OCI-LY3 (cell line): ENCODE data around the gene EPG5.

Experiments used
- H2AFZ ChIP-seq: fragments of 200-600, 300-600 bp; shearing (Covaris generic); 2 replicates; pipeline ENCODE4 v1.6.0; 2014; ENCODE audit warnings: antibody characterized with exemption, low read depth, low read length
- H3K27ac ChIP-seq: fragments of 200-600, 300-600 bp; sonication (generic); 2 replicates; pipeline ENCODE4 v1.5.1; 2014; ENCODE audit warnings: mild to moderate bottlenecking, low read length, moderate library complexity, mixed read lengths
- H3K27me3 ChIP-seq: fragments of 200-600, 300-600 bp; sonication (generic); 2 replicates; pipeline ENCODE4 v1.6.1; 2014; ENCODE audit warnings: low read depth, low read length, mixed read lengths
- H3K36me3 ChIP-seq: fragments of 200-600, 300-600 bp; sonication (generic); replicated peaks from 2 replicates; pipeline ENCODE3; 2014; ENCODE audit warnings: low read depth, low read length, mixed read lengths
- H3K4me1 ChIP-seq: fragments of 300-600, 200-600 bp; sonication (generic); 2 replicates; pipeline ENCODE4 v1.6.1; 2014; ENCODE audit warnings: low read length, mixed read lengths
- H3K4me2 ChIP-seq: fragments of 200-600, 300-600 bp; sonication (generic); 2 replicates; pipeline ENCODE4 v1.6.1; 2014; ENCODE audit warnings: low read length, mixed read lengths
- H3K4me3 ChIP-seq: fragments of 300-600, 200-600 bp; sonication (generic); 2 replicates; pipeline ENCODE4 v1.5.1; 2014; ENCODE audit warnings: antibody characterized with exemption, mild to moderate bottlenecking, low read length, moderate library complexity
- H3K79me2 ChIP-seq: fragments of 300-600, 200-600 bp; shearing (Covaris generic); 2 replicates; pipeline ENCODE4 v1.6.1; 2014; ENCODE audit warnings: mild to moderate bottlenecking, low read length, mixed read lengths
- H3K9ac ChIP-seq: fragments of 300-600, 200-600 bp; shearing (Covaris generic); 2 replicates; pipeline ENCODE4 v1.6.0; 2014; ENCODE audit warnings: mild to moderate bottlenecking, low read length, moderate library complexity
- H3K9me3 ChIP-seq: fragments of 200-600, 300-600 bp; shearing (Covaris generic); 2 replicates; pipeline ENCODE4 v1.6.1; 2014; ENCODE audit warnings: low read length, mixed read lengths; ENCODE audit not compliant: insufficient read depth
- H4K20me1 ChIP-seq: fragments of 200-600, 300-600 bp; sonication (generic); 2 replicates; pipeline ENCODE4 v1.6.1; 2016; ENCODE audit warnings: low read length, mixed read lengths; ENCODE audit not compliant: insufficient read depth
- EZH2phosphoT487 ChIP-seq: fragments of 200-600 bp; shearing (Covaris generic); IDR thresholded peaks from 2 replicates; pipeline ENCODE4 v1.6.1; 2018; ENCODE audit warnings: antibody characterized with exemption, mixed run types, low read depth
- TF ChIP-seq, protein P1 (sequence below): fragments of 200-600, 300-600 bp; sonication (generic); IDR thresholded peaks from 2 replicates; pipeline ENCODE4 v1.5.1; 2014; ENCODE audit warnings: antibody characterized with exemption, low read length, low read depth

Gene EPG5

GRCh38 chr18:45940724-45941123 lies 26.4 kb downstream of the EPG5 start:
- Histone ChIP-seq H3K4me2 (no peak overlapping the region), H3K27ac (no peak overlapping the region), H3K36me3 (peaks cover 52% of the 10 kb centered on the region), H3K79me2 (no peaks in the 10 kb centered on the region), H3K27me3 (no peaks in the 10 kb centered on the region), H3K9ac (no peak overlapping the region), H2AFZ (no peak overlapping the region), H3K9me3 (no peaks in the 10 kb centered on the region), H3K4me3 (no peak overlapping the region), H4K20me1 (no peaks in the 10 kb centered on the region), H3K4me1 (no peaks in the 10 kb centered on the region)
- TF ChIP-seq, protein P1, sequence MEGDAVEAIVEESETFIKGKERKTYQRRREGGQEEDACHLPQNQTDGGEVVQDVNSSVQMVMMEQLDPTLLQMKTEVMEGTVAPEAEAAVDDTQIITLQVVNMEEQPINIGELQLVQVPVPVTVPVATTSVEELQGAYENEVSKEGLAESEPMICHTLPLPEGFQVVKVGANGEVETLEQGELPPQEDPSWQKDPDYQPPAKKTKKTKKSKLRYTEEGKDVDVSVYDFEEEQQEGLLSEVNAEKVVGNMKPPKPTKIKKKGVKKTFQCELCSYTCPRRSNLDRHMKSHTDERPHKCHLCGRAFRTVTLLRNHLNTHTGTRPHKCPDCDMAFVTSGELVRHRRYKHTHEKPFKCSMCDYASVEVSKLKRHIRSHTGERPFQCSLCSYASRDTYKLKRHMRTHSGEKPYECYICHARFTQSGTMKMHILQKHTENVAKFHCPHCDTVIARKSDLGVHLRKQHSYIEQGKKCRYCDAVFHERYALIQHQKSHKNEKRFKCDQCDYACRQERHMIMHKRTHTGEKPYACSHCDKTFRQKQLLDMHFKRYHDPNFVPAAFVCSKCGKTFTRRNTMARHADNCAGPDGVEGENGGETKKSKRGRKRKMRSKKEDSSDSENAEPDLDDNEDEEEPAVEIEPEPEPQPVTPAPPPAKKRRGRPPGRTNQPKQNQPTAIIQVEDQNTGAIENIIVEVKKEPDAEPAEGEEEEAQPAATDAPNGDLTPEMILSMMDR: no peak
- TF ChIP-seq EZH2phosphoT487: no peak

- H3K79me2 ChIP-seq: no peaks in the 10 kb centered on the region
- no peaks in the 10 kb centered on the region for H3K4me1 ChIP-seq
- no peak for TF ChIP-seq EZH2phosphoT487
- TF ChIP-seq, protein P1: no peak
- no peak overlapping the region for H3K27ac ChIP-seq
- peaks cover 41% of the 10 kb centered on the region for H3K36me3 ChIP-seq
- no peaks in the 10 kb centered on the region for H4K20me1 ChIP-seq
- no peaks in the 10 kb centered on the region for H3K27me3 ChIP-seq
- H3K9ac ChIP-seq: no peak overlapping the region
- H3K4me3 ChIP-seq: no peak overlapping the region
- H3K9me3 ChIP-seq: no peaks in the 10 kb centered on the region
- no peak overlapping the region for H2AFZ ChIP-seq
- H3K4me2 ChIP-seq: no peak overlapping the region
These were observed 27.9 kb downstream of the EPG5 start for GRCh38 chr18:45939236-45939635.

GRCh38 chr18:45938488-45938935 lies 28.6 kb downstream of the EPG5 start:
- H3K36me3 ChIP-seq: peaks cover 37% of the 10 kb centered on the region
- H3K4me2 ChIP-seq: no peak overlapping the region
- no peaks in the 10 kb centered on the region for H4K20me1 ChIP-seq
- H2AFZ ChIP-seq: no peak overlapping the region
- H3K9ac ChIP-seq: no peak overlapping the region
- H3K79me2 ChIP-seq: no peaks in the 10 kb centered on the region
- H3K4me3 ChIP-seq: no peak overlapping the region
- H3K27ac ChIP-seq: no peak overlapping the region
- TF ChIP-seq, protein P1: no peak
- TF ChIP-seq EZH2phosphoT487: no peak
- no peaks in the 10 kb centered on the region for H3K4me1 ChIP-seq
- H3K27me3 ChIP-seq: no peaks in the 10 kb centered on the region
- H3K9me3 ChIP-seq: no peaks in the 10 kb centered on the region

DNA sequence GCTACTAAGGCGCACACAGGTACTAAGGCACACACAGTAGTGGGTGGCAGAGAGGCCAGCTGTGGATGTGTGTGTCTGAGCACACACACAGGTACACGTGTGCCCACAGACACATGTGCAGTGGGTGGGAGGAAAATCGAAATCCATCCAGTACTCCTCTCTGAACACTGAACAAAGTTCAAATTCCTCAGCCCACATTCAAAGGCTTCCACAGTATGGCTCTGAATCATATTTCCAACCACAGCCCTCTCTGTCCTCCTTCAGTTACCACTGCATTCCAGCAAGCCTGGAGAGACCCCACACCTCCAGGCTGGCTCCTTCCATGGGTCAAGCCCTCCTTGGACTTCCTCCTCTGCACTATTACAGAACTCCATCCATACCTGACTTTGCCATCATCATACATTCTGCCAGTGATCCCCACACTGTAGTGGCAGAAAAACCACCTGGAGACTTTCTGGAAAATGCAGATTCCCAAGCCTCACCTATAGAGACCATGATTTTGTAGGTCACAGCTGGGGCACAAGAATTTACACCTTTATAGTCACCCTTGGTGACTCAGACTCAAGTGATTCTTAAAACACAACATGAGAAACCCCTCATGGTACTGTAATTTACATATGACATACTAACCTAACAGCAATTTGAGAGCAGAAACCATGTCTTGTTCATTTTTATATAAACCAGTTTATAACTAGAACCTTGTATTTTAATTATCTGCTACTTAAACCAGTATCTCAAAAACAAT lies 31.4 kb downstream of the EPG5 start:
- TF ChIP-seq, protein P1: no peak
- no peak for TF ChIP-seq EZH2phosphoT487
- Histone ChIP-seq H3K27ac (no peak overlapping the region), H3K4me1 (no peaks in the 10 kb centered on the region), H3K9me3 (no peaks in the 10 kb centered on the region), H3K4me3 (no peak overlapping the region), H3K4me2 (no peak overlapping the region), H3K79me2 (no peaks in the 10 kb centered on the region), H3K27me3 (no peaks in the 10 kb centered on the region), H3K36me3 (peaks cover 22% of the 10 kb centered on the region), H2AFZ (no peak overlapping the region), H4K20me1 (no peaks in the 10 kb centered on the region), H3K9ac (no peak overlapping the region)
